Subcutaneous adipose tissue (tissue), 4 donors: ENCODE results near the gene HIF1A. TPM values are rescaled to one million over a fixed set of nuclear protein-coding genes. Genes with fewer than 3 reads are reported as not detected.

Source experiments
- CTCF ChIP-seq: fragments of 450-650 bp; IDR thresholded peaks from one replicate; pipeline ENCODE4 v1.5.1; 2016; ENCODE audit warnings: low read depth, mild to moderate bottlenecking, control low read depth, antibody characterized with exemption, moderate library complexity
- total RNA-seq, 4 donors: library from RNA; depleted of rRNA; stranded (reverse); fragments of >200 nt; gene quantifications; one replicate each; pipeline ENCODE4 v1.1.0, GENCODE V29; 2016

HIF1A gene
- total RNA-seq, 4 donors from 2014 or later, result 53.1 to 253 (median 98.6) TPM

- TF ChIP-seq CTCF, result no peak
Observed at GRCh38 chr14:61662437-61663311, 32.6 kb upstream of the HIF1A start.

DNA sequence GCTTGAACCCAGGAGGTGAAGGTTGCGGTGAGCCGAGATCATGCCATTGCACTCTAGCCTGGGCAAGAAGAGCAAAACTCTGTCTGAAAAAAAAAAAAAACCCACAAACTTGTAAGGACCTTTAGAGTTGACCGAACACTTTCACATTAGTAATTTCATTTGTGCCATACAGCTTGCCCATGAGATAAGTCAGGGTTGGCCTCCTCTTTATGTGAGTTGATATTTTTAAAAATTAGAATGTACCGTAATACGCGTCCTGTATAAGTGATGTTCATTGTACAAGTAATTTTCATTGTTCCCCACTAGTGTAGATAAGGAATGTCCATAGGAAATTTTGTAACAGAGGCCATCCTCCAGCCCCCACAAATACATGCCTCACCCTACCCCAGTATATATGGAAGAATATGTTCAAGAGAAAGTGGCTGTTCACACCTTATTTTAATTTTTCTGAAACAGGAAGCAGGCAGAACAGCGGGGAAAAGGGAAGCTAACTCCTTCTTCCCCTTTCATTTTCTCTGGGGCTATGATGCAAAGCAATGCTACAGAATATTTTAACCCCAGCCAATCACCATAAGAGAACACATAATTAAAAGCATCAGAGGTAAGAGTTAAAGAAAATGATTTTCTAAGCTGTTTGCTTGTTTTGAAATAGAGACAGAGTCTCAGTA lies 31.9 kb upstream of the HIF1A start:
- no peak for TF ChIP-seq CTCF

- TF ChIP-seq CTCF, result no peak
Observed at GRCh38 chr14:61668282-61668681, 27.0 kb upstream of the HIF1A start.

DNA sequence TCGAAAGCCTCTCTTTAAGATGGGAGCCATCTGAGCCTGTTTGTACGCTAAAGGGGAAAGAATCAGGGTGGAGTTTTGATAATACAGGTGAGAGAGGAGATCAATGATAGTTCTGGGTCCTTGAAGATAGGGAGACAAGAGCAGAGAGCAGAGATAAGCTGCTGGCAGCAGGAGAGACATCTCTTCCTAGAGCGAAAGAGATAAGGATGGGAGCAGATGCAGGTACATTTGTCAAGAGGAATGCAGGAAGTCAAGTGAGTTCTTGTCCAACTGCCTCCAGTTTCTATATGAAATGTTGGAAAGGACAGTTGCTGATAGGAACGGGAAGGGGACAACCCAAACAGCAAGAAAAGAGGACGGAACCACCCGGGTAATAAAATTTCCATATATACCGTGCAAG lies 24.7 kb upstream of the HIF1A start:
- TF ChIP-seq CTCF, result no peak

DNA sequence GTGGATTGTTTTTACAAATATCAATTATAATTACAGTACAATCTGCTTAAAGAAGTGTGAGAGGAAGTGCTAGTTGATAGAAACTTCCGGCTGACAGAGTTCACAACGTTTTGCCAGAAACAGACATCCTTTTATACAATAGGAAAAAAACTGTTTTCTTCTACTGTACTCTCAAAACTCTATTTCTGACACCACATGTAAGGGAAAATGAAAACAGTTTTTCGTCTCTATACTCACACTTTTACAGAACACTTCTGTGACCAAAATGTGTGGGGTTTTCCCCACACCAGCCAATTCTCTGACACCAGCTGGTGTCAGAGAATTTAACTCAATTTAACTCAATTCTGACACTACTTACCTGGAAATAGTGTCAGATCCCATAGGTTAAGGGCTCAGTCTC lies 24.2 kb upstream of the HIF1A start:
- TF ChIP-seq CTCF, result no peak

DNA sequence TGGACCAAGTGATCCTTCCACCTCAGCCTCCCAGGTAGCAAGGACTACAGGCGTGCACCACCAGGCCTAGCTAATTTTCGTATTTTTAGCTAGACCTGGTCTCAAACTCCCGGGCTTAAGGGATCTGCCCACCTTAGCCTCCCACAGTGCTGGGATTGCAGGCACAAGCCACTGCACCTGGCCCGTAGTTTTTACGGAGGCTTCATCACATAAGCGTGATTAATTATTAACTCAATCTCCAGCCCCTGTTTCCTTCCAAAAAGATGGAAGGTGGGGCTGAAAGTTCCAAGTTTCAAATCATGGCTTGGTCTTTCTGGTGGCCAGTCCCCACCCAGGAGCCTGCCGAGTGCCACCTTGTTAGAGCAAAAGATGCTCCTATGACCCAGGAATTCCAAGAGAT lies 22.5 kb upstream of the HIF1A start:
- no peak for TF ChIP-seq CTCF

DNA sequence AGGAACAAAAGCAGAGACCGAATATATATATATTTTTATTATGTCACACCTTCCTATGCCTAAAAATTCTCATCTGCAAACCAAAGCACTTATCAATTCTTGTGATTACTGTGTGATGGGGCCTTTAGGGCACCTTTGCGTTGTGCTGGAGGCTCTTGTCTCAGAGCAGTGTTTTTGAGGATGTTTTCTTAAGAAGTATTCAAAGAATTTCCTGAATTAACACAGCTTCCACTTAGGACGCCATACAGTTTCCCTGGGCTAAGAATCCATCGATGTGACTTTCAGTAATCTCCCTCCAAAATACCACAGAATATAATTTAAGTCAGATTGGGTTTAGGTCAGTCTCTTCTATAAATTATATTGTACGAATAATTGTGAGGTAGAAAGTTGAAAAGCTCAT lies 22.0 kb upstream of the HIF1A start:
- TF ChIP-seq CTCF, result no peak
